ENCODE measurements around the gene DOC2B.
"Not testable (repeated sequence)": the region's sequence is repeated elsewhere in the genome, so short reads cannot be mapped to it uniquely, and the experiment has no call there.

DOC2B gene

DNA sequence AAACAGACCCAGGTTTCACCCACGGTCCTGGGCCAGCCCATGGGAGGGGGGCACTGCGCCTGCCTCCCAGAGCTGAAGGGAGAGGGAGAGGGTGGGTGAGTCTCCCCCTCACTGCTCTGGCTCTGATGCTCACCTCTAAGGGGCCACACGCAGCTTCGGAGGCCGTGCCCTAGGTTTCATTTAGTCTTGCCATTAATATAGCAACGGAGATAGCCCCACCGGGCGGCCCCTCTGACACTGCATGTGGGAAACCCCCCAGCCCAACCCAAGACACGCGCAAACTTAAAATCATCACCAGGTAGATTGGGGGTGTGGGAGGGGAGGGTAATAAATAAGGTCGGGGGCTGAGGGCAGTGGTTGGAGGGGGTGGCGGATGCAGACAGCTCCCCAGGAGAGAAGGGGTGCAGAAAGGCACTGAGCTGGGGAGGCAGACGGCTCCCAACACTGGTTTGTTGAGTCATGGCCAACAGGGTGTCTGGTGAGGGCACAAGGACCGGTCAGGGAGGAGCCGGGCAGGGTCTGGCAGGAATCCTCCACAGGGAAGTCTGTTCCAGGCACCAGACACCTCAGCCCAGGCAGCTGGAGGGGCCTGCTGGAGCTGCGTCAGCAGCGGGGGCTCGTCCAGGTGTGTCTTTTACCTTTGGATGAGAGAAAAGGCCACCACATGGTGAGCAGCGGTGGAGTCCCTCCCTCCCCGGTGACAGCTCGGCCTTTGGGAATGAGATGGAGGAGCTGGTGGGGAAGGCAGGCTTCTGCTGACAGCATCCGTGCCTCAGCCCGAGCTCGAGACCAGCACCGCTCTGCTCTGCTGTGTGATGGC, 32.0 kb upstream of the DOC2B start:
- no peak for DNase-seq (ENCODE audit: low read depth in 3 of 3)

DNA sequence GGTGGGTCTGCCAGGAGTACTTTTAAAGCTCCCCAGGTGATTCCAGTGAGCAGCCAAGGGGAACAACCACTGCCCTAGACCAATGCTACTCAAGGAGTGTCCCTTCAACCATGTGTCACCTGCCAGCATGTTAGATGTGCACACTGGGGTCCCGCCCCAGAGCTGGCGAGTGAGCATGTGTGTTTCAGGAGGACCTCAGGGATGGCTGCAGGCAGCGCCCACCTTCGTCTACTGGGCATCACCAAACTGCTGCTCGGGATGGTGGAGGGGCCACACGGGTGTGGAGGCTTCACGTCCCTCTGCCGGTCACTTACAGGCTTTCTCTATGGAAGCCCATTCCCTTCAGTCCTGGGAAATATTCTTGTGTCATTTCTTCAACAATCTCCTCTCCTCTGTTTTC, 29.0 kb upstream of the DOC2B start:
- no peak for DNase-seq (ENCODE audit: low read depth in 3 of 3)

DNA sequence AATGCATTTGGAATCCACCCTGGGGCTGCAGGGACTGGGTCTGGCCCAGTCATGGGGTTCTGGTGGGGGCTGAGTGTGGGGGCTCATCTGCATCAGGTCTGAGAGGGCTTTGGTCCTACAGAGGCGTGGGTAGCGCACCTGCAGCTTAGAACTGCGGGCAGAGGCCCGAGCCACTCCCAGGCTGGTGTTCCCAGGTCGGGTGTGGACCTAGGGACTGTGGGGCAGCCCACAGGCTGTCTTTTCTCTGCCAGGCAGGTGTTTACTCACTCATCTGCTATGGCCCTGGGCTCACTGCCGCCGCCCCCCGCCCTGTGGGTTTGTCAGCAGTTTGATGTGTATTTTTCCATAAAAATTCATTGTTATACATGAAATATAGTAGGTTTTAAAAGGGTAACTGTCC, 27.0 kb upstream of the DOC2B start:
- DNase-seq (ENCODE audit: low read depth in 3 of 3): no peak

DNA sequence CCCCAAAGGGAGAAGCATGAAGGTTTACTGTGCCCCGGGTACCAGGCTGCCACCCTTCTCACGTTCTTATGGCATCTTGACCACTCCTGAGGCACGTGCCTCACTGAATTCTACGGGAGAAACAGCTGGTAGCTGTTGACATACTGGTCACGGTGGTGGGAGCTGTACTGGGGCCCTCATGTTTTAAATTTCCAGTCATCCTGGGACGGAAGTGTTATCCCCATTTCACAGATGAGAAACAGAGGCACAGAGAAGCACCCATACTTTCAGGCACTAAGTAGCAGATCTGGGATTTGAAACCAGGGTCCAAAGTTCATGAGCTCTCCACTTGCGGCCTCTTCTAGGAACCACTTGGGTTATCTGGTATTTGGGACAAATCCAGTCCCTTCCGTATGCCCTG, 26.3 kb upstream of the DOC2B start:
- no peak for DNase-seq (ENCODE audit: low read depth in 3 of 3)

GRCh38 chr17:206941-207560, 25.6 kb upstream of the DOC2B start:
- DNase-seq (ENCODE audit: low read depth in 3 of 3): no peak

DNA sequence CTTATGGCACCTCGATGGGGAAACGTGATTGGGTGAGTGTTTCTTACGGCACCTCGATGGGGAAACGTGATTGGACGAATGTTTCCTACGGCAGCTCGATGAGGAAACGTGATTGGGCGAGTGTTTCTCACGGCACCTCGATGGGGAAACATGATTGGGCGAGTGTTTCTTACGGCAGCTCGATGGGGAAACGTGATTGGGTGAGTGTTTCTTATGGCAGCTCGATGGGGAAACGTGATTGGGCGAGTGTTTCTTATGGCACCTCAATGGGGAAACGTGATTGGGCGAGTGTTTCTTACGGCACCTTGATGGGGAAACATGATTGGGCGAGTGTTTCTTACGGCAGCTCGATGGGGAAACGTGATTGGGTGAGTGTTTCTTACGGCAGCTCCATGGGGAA, 25.0 kb upstream of the DOC2B start:
- not testable (repeated sequence) for DNase-seq (ENCODE audit: low read depth in 3 of 3)

DNA sequence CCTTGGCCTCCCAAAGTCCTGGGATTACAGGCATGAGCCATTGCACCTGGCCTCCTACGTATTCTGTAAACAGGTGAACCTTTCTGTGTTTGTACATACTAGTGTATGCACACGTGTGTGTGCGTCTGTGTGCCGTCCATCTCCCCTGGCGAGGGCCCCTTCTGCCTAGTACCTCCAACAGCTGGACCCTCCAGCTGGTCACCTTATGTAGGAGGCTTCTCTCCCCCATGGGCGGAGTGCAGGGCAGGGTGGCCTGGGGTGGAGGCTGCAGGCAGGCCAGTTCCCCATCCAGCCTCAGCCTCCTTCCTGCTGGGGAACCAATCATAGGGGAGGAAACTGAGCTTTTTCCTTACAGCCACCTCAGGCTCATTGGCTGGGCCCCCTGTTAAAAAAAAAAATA, 24.4 kb upstream of the DOC2B start:
- no peak for DNase-seq (ENCODE audit: low read depth in 3 of 3)

DNA sequence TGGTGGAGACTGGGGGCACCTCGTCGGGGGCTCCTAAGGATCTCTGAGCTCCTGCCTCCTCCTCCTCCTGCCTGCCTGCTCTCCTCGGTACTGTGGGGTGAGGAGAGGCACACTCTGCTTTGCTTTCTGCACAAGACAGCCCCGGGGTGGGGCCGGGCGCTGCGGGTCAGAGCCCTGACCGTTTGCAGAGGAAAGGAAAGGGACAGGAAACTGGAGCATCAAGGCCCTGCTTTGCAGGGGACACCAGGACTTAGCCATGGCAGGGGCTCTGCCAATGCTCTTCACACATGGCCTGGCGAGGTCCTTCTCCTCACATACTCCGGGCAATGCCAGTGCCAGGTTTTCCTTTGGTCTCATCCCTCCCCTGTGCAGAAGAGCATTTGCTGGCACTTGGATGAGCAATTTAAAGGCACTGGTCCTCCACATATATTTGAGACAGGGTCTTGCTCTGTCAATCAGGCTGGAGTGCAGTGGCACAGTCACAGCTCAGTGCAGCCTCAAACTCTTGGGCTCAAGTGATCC, 23.8 kb upstream of the DOC2B start:
- DNase-seq (ENCODE audit: low read depth in 3 of 3): no peak

- DNase-seq (ENCODE audit: low read depth in 3 of 3): no peak
These were observed 23.1 kb upstream of the DOC2B start for GRCh38 chr17:204427-205147.

DNA sequence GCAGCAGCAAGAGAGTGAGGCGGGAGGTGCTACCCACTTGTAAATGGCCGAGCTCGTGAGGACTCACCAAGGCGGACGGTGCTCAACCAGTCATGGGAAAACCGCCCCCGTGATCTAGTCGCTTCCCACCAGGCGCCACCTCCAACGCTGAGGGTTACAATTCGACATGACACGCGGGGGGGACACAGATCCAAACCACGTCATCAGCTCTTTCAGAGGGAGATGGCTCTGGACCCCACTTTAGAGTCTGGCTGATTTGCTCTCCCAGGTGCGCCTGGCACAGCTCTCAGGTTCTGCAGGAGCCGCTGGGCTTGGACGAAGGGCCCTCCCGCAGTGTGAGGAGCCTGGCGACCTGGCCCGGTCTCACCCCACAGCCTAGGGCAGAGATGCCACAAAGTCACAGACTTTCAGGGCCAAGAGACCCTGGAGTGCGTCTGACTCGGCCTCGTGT, 21.1 kb upstream of the DOC2B start:
- DNase-seq (ENCODE audit: low read depth in 3 of 3): no peak

GRCh38 chr17:201736-202135, 20.3 kb upstream of the DOC2B start:
- DNase-seq (ENCODE audit: low read depth in 3 of 3): not testable (repeated sequence)

- not testable (repeated sequence) for DNase-seq (ENCODE audit: low read depth in 3 of 3)
These were observed 19.8 kb upstream of the DOC2B start for GRCh38 chr17:201257-201656.

GRCh38 chr17:200586-200985, 19.1 kb upstream of the DOC2B start:
- no peak for DNase-seq (ENCODE audit: low read depth in 3 of 3)

DNA sequence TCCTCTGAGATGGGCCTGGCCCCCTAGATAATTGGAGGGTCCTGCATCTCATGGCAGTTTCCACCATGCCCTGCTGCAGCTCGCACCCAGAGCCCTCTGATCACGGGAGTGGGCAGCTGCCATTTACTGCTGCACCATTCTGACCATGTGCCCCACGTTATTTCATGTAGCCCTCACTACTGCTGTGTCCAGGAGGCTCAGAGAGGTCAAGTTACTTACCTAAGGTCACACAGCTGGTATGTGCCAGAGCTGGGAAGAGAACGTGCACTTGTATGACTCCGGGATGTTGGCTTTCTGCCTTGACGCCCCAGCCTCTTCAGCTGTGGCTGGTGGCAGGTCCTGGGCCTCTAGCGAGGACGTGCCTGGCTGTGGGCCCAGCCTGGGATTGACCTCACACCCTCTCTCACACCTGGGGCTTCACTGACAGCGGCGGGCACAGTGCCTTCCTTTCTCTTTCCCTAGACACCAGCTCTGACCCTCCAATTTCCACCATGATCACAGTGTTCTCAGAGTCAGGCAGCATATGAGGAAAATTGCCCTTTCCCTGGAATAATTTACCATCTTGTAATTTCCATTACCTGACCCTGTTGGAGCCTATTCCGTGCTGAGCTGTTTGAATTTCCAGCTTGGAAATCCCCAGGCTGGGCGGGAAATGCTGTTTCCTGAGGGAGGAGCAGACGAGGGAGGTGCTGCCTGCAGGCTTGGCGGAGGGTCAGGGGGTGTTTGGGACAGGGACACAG, 18.5 kb upstream of the DOC2B start:
- DNase-seq (ENCODE audit: low read depth in 3 of 3): no peak

GRCh38 chr17:199191-199604, 17.7 kb upstream of the DOC2B start:
- DNase-seq (ENCODE audit: low read depth in 3 of 3): no peak

DNA sequence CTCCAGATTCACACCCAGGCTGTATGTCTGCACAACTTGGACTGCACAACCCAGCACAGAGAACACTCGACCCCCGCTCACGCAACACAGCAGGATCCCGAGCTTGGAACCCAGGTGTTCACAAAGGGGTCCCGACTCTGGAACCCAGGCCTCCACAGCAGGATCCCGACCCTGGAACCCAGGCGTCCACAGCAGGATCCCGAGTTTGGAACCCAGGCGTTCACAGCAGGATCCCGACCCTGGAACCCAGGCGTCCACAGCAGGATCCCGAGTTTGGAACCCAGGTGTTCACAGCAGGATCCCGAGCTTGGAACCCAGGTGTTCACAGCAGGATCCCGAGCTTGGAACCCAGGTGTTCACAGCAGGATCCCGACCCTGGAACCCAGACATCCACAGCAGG, 16.8 kb upstream of the DOC2B start:
- not testable (repeated sequence) for DNase-seq (ENCODE audit: low read depth in 3 of 3)

GRCh38 chr17:197352-197751, 15.9 kb upstream of the DOC2B start:
- DNase-seq (ENCODE audit: low read depth in 3 of 3): no peak

- no peak for DNase-seq (ENCODE audit: low read depth in 3 of 3)
These were observed 13.6 kb upstream of the DOC2B start for GRCh38 chr17:194828-195602.

- no peak for DNase-seq (ENCODE audit: low read depth in 3 of 3)
These were observed 12.7 kb upstream of the DOC2B start for GRCh38 chr17:193841-194806.

DNA sequence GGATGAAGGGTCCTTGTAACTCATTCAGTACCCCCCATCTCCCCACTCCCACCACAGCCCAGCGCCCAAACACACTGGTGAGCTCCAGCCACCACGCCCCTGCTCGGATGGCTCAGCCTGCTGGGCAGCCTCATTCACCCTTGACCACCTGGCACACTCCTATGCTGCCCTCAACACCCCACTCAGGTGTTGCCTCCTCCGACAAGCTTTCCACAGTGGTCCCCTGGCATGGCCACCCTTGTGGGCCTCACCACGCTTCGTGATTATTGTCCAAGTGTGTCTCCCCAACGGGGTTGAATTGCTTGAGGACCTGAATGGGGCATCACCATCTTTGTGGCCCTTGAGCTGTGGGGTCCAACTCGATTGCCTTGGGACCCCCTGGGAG, 12.0 kb upstream of the DOC2B start:
- no peak for DNase-seq (ENCODE audit: low read depth in 3 of 3)
